ENCODE measurements around the gene IGSF8.

The IGSF8 gene

GRCh38 chr1:160125746-160126145 is 27.3 kb upstream of the IGSF8 start:
- Histone ChIP-seq H3K4me3 (no peak overlapping the region), H3K4me1 (peaks cover 0 to 77% (median 32%) of the 10 kb centered on the region in 4 donors), H3K36me3 (peaks cover 78 to 86% (median 86%) of the 10 kb centered on the region in 3 donors), H3K9me3 (no peaks in the 10 kb centered on the region), H3K27me3 (no peaks in the 10 kb centered on the region), H3K27ac (peak overlapping the region; percentile 33 to 56)
- intact Hi-C loops (cut with DNase I; ENCODE audit: low total_unique reads) = no loop called here
- DNase-seq = no peak
- TF ChIP-seq CTCF (IDR thresholded peaks at IDR 0.05) = no peak

GRCh38 chr1:160124705-160125478 is 26.5 kb upstream of the IGSF8 start:
- intact Hi-C loops (cut with DNase I; ENCODE audit: low total_unique reads) = no loop called here
- H3K4me1 ChIP-seq = peaks cover 0 to 76% (median 25%) of the 10 kb centered on the region in 4 donors

DNA sequence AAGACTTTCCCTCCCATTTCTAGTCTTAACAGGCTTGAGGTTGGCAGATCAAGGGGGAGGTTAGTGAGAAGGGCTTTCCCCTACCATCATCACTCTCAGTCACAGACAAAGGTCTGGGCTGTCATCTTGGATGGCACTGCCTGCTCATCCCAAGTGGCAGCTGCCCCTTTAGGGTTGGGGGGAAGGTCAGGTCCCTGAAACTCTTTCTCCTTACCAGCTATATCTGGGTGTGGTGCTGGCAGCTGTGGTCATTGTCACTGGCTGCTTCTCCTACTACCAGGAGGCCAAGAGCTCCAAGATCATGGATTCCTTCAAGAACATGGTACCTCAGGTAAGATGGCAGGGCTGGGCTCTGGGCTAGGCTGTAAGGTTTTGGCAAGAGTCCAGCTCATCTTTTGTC is 25.3 kb upstream of the IGSF8 start:
- intact Hi-C loops (cut with DNase I; ENCODE audit: low total_unique reads) = no loop called here
- no peaks in the 10 kb centered on the region for H3K27me3 ChIP-seq
- peaks cover 0 to 76% (median 27%) of the 10 kb centered on the region in 4 donors for H3K4me1 ChIP-seq
- H3K27ac ChIP-seq = peak overlapping the region; percentile 22 to 56
- H3K4me3 ChIP-seq = no peak overlapping the region
- H3K9me3 ChIP-seq = no peaks in the 10 kb centered on the region
- no peak for TF ChIP-seq CTCF (IDR thresholded peaks at IDR 0.05)
- DNase-seq = no peak
- peaks cover 57 to 69% (median 66%) of the 10 kb centered on the region in 3 donors for H3K36me3 ChIP-seq

More at GRCh38 chr1:160124705-160125478, 26.5 kb upstream of the IGSF8 start:
- Histone ChIP-seq H3K27ac (peak overlapping the region; percentile 33 to 56), H3K4me3 (no peak overlapping the region), H3K27me3 (no peaks in the 10 kb centered on the region), H3K9me3 (no peaks in the 10 kb centered on the region), H3K36me3 (peaks cover 69 to 80% (median 78%) of the 10 kb centered on the region in 3 donors)
- no peak for DNase-seq
- TF ChIP-seq CTCF (IDR thresholded peaks at IDR 0.05) = no peak

- Histone ChIP-seq H3K27ac (peak overlapping the region; percentile 22 to 56), H3K4me3 (no peak overlapping the region), H3K4me1 (peaks cover 0 to 76% (median 33%) of the 10 kb centered on the region in 4 donors), H3K36me3 (peaks cover 50 to 62% (median 59%) of the 10 kb centered on the region in 3 donors), H3K9me3 (no peaks in the 10 kb centered on the region), H3K27me3 (no peaks in the 10 kb centered on the region)
- intact Hi-C loops (cut with DNase I; ENCODE audit: low total_unique reads) = no loop called here
- TF ChIP-seq CTCF (IDR thresholded peaks at IDR 0.05) = no peak
- DNase-seq = no peak
Observed at GRCh38 chr1:160122978-160123495, 24.6 kb upstream of the IGSF8 start.

- intact Hi-C loops (cut with DNase I; ENCODE audit: low total_unique reads) = no loop called here
- no peak overlapping the region for H3K27ac ChIP-seq
- no peak for DNase-seq
- H3K4me1 ChIP-seq = peaks cover 0 to 79% (median 37%) of the 10 kb centered on the region in 4 donors
- H3K27me3 ChIP-seq = no peaks in the 10 kb centered on the region
- H3K9me3 ChIP-seq = no peaks in the 10 kb centered on the region
- peaks cover 35 to 45% (median 44%) of the 10 kb centered on the region in 3 donors for H3K36me3 ChIP-seq
- H3K4me3 ChIP-seq = no peak overlapping the region
- TF ChIP-seq CTCF (IDR thresholded peaks at IDR 0.05) = no peak
Observed at GRCh38 chr1:160121388-160121787, 23.0 kb upstream of the IGSF8 start.

All from tibial artery (tissue), 4 donors.